Adrenal gland (tissue), 5 donors: ENCODE measurements around the gene ALDH5A1.

Experiments used
- CTCF ChIP-seq, 6 experiments: fragments of 450-650 bp in 4 of 6; fragments of 200-600 bp in 2 of 6; sonication (generic) in 1 of 6; IDR thresholded peaks; 1 replicate in 5 of 6; 2 replicates in 1 of 6; pipeline versions ENCODE4 v1.5.1 to v1.8.0; 2016 to 2021; ENCODE audit warnings: antibody characterized with exemption in 6 of 6, mild to moderate bottlenecking in 2 of 6, moderate library complexity in 1 of 6
- POLR2A ChIP-seq, 2 donors: fragments of 450-650 bp; IDR thresholded peaks; one replicate each; pipeline ENCODE4 v1.6.1; 2017; ENCODE audit warnings: antibody characterized with exemption in 2 of 2, mild to moderate bottlenecking in 2 of 2, moderate library complexity in 1 of 2
- donor health status: DM: no; HTN: no; CAD: no.

DNA sequence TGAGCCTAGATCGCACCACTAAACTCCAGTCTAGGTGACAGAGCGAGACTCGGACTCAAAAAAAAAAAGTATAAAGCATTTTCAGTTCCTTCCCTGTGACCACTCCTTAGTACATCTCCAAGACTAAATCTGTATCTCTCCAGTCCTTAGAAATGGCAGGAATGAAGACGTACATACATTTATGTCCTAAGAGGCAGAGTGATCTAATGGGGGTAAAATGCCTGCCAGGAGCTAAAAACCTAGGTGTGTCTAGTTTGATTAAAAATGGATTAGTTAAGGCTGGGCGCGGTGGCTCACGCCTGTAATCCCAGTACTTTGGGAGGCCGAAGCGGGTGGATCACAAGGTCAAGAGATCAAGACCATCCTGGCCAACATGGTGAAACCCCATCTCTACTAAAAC, 70.4 kb downstream of the ALDH5A1 start:
- TF ChIP-seq POLR2A (IDR thresholded peaks at IDR 0.05) (no peak), CTCF (IDR thresholded peaks at IDR 0.05) (no peak)
